Measurements from ENCODE around the gene MEOX1. TPM values are rescaled to one million over a fixed set of nuclear protein-coding genes. Genes with fewer than 3 reads are reported as not detected.
"Not testable (repeated sequence)": the region's sequence is repeated elsewhere in the genome, so short reads cannot be mapped to it uniquely, and the experiment has no call there.

MEOX1 gene
- total RNA-seq, 1 experiment from 2014 or later, result not detected

DNA sequence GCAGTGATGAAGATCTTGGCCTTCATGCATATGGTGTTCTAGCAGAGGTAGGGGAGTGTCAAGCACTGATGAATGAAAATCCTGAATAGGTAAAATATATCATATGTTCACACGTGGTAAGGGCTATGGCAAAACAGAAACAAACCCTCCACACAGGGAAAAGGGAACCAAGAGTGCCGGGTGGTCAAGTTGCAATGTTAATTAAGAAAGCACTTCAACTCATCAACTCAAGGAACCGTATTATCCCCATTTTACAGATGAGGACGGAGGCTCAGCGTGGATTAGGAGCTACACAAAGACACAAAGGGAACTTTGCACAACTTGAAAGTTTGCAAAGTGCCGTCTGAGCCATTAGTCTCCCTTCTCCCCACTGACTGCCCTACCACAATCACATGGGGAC lies 28.1 kb upstream of the MEOX1 start:
- no peaks in the 10 kb centered on the region for H3K4me1 Mint-ChIP-seq (ENCODE audit: low read depth, unreplicated experiment)
- BruUV-seq (replicated peaks), result no TSS peak
- DNase-seq, result no peak
- no peak for TF ChIP-seq CTCF (IDR thresholded peaks at IDR 0.05; ENCODE audit: unreplicated experiment)
- H3K27ac Mint-ChIP-seq (ENCODE audit: unreplicated experiment), result no peak overlapping the region
- H3K9me3 Mint-ChIP-seq (ENCODE audit: low read depth, unreplicated experiment), result no peaks in the 10 kb centered on the region
- H3K27me3 Mint-ChIP-seq (ENCODE audit: unreplicated experiment), result peaks cover 47% of the 10 kb centered on the region
- no peak overlapping the region for H3K4me3 Mint-ChIP-seq (ENCODE audit: low read depth, unreplicated experiment)
- CTCF ChIA-PET, result interaction anchor here (1.0 kb wide), 1 partner anchor 206 kb away, joined by 3 read pairs; the partner anchor contains the start of gene DHX8
- intact Hi-C loops (cut with micrococcal nuclease; ENCODE audit: unreplicated experiment), result loop anchor here (5.0 kb wide), 1 partner anchor 157 kb away; the partner anchor contains the start of gene CD300LG
- H3K36me3 Mint-ChIP-seq (ENCODE audit: insufficient read depth, unreplicated experiment), result no peaks in the 10 kb centered on the region

- Mint-ChIP-seq H3K4me3 (ENCODE audit: low read depth, unreplicated experiment) (no peak overlapping the region), H3K27me3 (ENCODE audit: unreplicated experiment) (peaks cover 47% of the 10 kb centered on the region), H3K27ac (ENCODE audit: unreplicated experiment) (no peak overlapping the region), H3K36me3 (ENCODE audit: insufficient read depth, unreplicated experiment) (no peaks in the 10 kb centered on the region), H3K9me3 (ENCODE audit: low read depth, unreplicated experiment) (no peaks in the 10 kb centered on the region), H3K4me1 (ENCODE audit: low read depth, unreplicated experiment) (no peaks in the 10 kb centered on the region)
- no peak for DNase-seq
- CTCF ChIA-PET, result no interaction called here
- BruUV-seq (replicated peaks), result no TSS peak
- intact Hi-C loops (cut with micrococcal nuclease; ENCODE audit: unreplicated experiment), result no loop called here
- TF ChIP-seq CTCF (IDR thresholded peaks at IDR 0.05; ENCODE audit: unreplicated experiment), result no peak
These were observed 27.4 kb upstream of the MEOX1 start for GRCh38 chr17:43689131-43689530.

- not testable (repeated sequence) for H3K4me1 Mint-ChIP-seq (ENCODE audit: low read depth, unreplicated experiment)
These were observed 25.2 kb upstream of the MEOX1 start for GRCh38 chr17:43686957-43687356.

GRCh38 chr17:43683928-43684653 lies 22.4 kb upstream of the MEOX1 start:
- peaks cover 22% of the 10 kb centered on the region for H3K27me3 Mint-ChIP-seq (ENCODE audit: unreplicated experiment)
- BruUV-seq (replicated peaks), result no TSS peak
- intact Hi-C loops (cut with micrococcal nuclease; ENCODE audit: unreplicated experiment), result no loop called here
- no peaks in the 10 kb centered on the region for H3K36me3 Mint-ChIP-seq (ENCODE audit: insufficient read depth, unreplicated experiment)
- TF ChIP-seq CTCF (IDR thresholded peaks at IDR 0.05; ENCODE audit: unreplicated experiment), result no peak
- H3K4me3 Mint-ChIP-seq (ENCODE audit: low read depth, unreplicated experiment), result no peak overlapping the region
- no peak overlapping the region for H3K27ac Mint-ChIP-seq (ENCODE audit: unreplicated experiment)
- H3K9me3 Mint-ChIP-seq (ENCODE audit: low read depth, unreplicated experiment), result no peaks in the 10 kb centered on the region
- H3K4me1 Mint-ChIP-seq (ENCODE audit: low read depth, unreplicated experiment), result peaks cover 14% of the 10 kb centered on the region
- CTCF ChIA-PET, result interaction anchor here (0.6 to 1.8 kb wide), 4 partner anchors 10 to 122 kb away, joined by 3 to 16 read pairs (median 5); no protein-coding TSS in a partner anchor
- no peak for DNase-seq

More at GRCh38 chr17:43686957-43687356, 25.2 kb upstream of the MEOX1 start:
- peaks cover 47% of the 10 kb centered on the region for H3K27me3 Mint-ChIP-seq (ENCODE audit: unreplicated experiment)
- H3K27ac Mint-ChIP-seq (ENCODE audit: unreplicated experiment); BruUV-seq (replicated peaks); H3K9me3 Mint-ChIP-seq (ENCODE audit: low read depth, unreplicated experiment); H3K36me3 Mint-ChIP-seq (ENCODE audit: insufficient read depth, unreplicated experiment); intact Hi-C loops (cut with micrococcal nuclease; ENCODE audit: unreplicated experiment); H3K4me3 Mint-ChIP-seq (ENCODE audit: low read depth, unreplicated experiment); DNase-seq: not testable (repeated sequence)
- CTCF ChIA-PET, result interaction anchor here (0.6 kb wide), 1 partner anchor 924 kb away, joined by 3 read pairs; no protein-coding TSS in a partner anchor

DNA sequence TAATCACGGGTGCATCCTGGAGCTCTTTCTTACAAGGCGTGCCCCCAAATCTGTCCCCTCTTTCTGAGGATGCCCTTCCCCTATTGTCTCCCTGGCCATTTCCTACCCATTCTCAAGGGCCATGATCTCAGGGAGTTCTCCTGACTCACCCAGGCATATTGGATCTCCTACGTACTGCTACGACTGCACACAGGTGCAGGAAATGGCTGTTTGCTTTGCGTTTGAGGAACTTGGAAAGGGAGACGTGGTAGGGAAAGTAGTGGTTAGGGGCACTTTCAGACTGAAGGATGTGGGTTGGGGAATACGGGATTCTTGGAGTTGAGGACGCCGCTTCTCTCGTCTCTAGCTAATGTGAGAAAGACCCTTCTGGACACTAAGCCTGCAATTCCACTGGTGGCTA lies 18.7 kb upstream of the MEOX1 start:
- BruUV-seq (replicated peaks), result no TSS peak
- intact Hi-C loops (cut with micrococcal nuclease; ENCODE audit: unreplicated experiment), result no loop called here
- Mint-ChIP-seq H3K27ac (ENCODE audit: unreplicated experiment) (no peak overlapping the region), H3K9me3 (ENCODE audit: low read depth, unreplicated experiment) (no peaks in the 10 kb centered on the region), H3K27me3 (ENCODE audit: unreplicated experiment) (peaks cover 12% of the 10 kb centered on the region), H3K4me3 (ENCODE audit: low read depth, unreplicated experiment) (no peak overlapping the region), H3K36me3 (ENCODE audit: insufficient read depth, unreplicated experiment) (no peaks in the 10 kb centered on the region), H3K4me1 (ENCODE audit: low read depth, unreplicated experiment) (peaks cover 20% of the 10 kb centered on the region)
- CTCF ChIA-PET, result interaction anchor here (0.5 to 0.9 kb wide), 4 partner anchors 11 to 285 kb away, joined by 3 to 4 read pairs (median 3); no protein-coding TSS in a partner anchor
- DNase-seq, result no peak
- TF ChIP-seq CTCF (IDR thresholded peaks at IDR 0.05; ENCODE audit: unreplicated experiment), result no peak

Measured in Calu3 (cell line).